GM12872 (cell line): ENCODE measurements around the gene CSRP3.

ENCODE experiments used
- TF ChIP-seq, protein P1 (sequence below): IDR thresholded peaks from 3 replicates; pipeline ENCODE4 v1.5.1; 2011; ENCODE audit warnings: low read depth, mild to moderate bottlenecking, low read length, moderate library complexity; ENCODE audit not compliant: insufficient read depth

CSRP3 gene

DNA sequence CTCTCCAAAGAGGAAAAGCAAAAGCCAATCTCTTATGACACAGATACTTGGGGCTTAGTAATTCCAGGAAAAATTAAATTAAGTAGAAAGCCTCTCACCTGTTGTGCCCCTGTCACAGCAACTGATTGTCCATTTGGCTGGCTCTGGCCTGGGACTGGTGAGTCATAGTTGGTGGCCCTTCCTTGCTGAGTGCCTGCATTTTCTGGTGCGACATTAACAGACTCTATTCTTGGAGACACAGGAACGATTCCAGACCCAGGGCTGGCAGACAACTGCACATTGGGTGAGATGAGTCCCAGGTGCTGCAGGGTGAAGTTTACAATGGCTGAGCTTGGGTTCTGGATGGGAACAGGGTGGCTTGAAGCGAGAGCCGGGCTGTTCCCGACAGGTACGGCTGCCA is 23.3 kb upstream of the CSRP3 start:
- TF ChIP-seq, protein P1, sequence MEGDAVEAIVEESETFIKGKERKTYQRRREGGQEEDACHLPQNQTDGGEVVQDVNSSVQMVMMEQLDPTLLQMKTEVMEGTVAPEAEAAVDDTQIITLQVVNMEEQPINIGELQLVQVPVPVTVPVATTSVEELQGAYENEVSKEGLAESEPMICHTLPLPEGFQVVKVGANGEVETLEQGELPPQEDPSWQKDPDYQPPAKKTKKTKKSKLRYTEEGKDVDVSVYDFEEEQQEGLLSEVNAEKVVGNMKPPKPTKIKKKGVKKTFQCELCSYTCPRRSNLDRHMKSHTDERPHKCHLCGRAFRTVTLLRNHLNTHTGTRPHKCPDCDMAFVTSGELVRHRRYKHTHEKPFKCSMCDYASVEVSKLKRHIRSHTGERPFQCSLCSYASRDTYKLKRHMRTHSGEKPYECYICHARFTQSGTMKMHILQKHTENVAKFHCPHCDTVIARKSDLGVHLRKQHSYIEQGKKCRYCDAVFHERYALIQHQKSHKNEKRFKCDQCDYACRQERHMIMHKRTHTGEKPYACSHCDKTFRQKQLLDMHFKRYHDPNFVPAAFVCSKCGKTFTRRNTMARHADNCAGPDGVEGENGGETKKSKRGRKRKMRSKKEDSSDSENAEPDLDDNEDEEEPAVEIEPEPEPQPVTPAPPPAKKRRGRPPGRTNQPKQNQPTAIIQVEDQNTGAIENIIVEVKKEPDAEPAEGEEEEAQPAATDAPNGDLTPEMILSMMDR = no peak

DNA sequence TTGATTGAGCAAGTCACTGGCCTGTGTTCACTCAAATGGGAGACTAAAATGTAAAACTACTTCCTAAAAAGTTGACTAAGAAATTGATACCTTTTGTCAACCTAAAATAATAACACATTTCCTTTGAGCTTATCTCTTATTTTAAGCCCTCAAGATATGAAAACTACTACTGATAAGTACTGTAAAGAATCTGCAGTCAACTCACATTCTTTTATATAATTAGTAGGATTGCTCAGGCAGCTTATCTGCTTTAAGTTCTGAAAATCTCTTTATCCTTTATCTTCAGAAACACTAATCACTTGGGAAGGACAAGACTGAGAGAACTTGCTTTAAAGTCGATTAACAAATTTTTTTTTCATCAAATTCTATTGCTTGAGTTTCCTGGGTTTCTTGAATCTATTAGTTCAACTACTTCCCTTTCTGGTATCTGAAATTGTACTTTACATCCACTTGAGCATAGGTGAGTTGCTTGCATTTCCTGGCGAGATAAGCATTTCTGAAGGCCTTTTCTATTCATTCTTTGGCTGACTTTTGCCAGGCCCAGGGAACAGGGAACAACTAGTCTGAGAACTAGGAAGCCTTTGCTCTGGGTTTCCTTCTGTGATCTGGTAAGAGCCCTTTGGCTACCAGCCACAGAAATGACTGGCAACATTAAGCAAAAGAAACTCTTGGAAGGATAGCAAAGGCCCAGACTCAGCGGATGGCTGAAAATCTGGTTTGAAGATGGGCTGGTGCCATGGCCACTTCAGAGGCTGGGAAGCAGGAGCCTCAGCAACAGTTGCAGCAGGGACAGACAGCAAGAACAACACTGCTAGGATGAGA is 19.3 kb upstream of the CSRP3 start:
- TF ChIP-seq, protein P1 = no peak

DNA sequence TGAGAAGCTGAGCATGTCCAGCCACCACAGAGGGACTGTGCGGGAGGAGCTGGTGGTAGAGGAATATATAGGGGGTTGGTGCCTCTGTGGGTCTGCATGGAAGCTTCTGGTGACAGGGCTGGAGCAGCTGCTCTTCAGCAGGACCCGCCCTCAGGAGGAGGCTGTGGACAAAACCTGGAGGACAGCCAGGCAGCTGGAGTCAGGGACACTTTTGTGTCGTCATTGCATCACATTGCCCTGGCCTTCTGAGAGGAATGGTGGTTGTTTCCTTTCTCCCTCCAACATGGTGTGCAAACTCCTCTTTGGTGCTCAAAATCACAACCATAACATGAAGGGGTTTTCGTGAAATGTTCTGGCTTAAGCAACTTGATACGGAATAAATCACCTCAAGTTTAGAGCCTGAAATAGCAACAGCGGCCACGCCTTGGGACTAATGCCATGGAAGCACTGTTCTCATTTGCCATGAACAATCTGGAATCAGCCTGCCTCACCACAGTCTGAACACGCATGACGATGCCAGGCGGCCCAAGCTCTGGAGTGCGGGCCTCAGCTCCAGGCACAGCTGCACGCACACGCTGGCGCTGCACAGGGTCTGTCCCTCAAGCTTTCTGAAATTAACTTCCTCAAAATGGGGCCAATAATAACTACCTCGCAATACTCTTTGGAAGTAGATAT is 17.1 kb upstream of the CSRP3 start:
- TF ChIP-seq, protein P1 = no peak

DNA sequence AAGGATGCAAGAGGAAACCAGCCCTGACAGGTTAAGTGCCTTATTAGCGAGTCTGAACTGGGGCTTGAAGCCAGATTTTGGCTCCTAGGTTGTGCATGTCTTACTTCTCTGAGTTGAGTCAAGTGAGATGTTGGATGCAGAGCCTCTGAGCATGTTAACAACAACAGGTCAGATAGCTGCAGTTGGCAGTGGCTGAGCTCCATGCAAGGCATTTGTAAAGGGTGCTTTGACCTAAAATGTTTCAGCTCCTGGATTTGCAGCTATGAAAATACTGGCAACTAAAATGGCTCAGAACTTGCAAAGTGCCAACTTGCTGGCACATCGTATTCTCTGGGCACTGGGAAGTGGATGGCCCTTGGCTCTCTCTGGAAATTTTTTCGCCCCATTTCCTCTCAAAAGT is 16.4 kb upstream of the CSRP3 start:
- TF ChIP-seq, protein P1 = no peak

DNA sequence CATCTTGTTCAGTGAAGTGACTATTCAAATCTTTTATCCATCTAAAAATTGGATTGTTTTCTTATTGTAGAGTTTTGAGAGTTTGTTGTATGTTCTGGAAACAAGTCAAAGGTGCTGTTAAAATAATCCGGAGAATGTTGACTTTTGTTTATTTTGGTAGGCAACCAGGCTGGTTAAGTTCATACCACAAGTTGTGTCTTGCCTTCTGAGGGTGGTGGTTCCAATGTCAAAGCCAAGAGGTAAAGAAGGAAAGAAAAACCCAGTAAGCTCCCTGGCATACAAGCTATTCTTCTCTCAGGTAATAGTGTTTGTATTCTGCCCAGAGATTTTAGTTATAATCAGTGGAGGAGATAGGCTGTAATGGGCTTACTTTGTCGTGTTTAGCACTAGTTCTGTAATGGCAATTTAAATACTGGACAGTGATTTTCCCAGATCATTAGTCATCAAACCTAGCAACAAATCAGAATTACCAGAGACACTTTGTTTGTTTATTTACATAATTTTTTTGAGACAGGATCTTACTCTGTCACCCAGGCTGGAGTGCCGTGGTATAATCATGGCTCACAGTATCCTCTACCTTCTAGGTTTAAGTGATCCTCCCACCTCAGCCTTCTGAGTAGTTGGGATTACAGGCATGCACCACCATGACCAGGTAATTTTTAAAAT is 15.1 kb upstream of the CSRP3 start:
- TF ChIP-seq, protein P1 = no peak

DNA sequence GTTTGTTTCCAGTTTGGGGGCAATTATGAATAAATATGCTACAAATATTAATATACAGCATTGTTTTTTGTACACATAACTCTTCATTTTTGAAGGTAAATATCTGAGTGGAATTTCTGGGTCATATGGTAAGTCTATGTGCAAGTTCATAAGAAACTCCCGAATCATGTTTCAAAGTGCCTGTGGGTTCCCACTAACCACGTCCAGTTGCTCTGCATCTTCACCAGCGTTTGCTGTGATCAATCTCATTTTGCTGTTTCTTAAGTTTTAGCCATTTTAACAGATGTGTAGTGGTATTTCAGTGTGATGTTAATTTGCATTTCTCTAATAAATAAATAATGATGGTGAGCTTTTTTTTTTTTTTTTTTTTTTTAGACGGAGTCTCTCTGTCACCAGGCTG is 14.2 kb upstream of the CSRP3 start:
- TF ChIP-seq, protein P1 = no peak

DNA sequence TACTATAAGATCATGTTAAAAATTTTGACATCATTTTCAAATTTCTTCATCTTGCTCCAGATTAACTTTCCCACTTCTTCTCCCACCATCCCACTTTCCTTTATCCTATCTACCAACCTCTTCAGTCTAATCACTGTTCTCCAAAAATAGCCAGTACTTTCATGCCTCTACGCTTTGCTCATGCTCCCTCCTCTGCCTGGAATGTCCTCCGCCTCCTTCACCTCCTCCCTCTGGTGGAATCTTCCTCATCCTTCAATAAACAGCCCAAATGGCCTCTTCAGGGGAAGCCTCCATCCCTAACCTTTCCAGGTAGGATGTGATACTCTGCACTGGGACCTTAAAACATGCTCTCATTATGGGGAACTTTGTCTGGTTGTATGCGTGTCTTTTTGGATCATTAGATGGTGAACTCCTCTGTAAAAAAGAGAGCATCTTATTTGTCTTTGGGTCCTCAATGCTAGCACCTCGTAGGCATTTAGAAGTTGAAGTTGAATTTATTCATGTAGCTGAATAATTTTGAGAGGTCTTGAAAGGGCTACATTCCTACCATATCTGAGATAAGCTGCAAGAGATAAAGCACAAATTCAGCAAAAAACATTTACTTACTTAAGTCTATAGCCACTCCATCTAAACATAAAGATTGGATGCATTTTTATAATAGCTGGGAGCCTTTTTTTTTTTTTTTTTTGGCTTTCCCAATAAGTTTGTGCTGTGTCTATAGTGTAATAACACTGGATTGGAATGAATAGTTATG is 8.0 kb upstream of the CSRP3 start:
- TF ChIP-seq, protein P1 = no peak
